GM19238 (cell line): Measurements from ENCODE around the gene COA7.

ENCODE experiments used
- DNase-seq: peaks from one replicate; pipeline ENCODE4 v3.0.0; 2011; ENCODE audit warnings: low spot score; ENCODE audit not compliant: insufficient read length

COA7 gene

DNA sequence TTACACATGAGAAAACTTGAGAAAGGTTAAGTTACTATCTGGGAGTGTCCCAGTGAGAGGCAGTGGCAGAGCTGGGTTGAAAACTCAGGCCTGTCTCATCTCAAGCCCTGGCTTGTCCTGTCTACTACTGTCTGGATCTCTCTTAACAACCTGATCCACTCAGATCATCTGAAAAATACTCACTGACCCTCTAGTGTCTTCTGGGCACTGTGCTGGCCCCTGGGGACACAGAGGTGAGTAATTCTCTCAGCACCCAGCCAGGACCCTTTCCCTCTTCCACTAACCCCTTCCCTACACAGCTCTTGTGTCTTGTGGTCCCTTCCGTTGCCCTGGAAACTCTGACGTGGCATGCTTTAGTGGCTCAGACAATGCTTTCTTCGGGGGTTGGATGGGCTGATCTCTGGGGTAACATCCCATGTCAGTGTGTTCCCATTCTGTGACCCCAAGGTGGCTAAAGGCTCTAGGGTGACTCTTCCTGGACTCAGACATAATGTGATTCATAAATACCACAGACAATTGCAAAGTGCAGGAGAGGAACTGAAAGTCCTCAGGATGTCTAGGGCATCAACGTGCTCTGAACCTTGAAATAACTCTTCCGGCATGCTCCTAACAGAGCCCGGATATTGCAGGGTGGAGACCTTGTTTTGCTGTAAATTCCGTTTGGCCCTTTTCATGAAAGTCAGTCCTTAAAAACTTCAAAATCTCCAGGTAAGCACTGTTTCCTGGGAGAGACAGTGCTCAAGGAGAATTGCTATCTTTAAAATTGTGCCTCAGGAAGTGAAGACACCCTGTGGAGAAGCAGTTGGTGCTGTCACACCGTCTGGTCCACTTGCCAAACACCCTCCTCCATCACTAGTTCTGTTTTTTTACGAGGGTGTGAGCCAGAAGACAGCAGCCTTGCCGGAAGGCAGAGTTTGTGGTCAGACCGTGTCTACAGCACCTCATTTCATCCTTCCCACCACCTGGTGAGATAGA lies 61.1 kb downstream of the COA7 start:
- peak; percentile 62 for DNase-seq

- no peak for DNase-seq
These were observed 62.6 kb downstream of the COA7 start for GRCh38 chr1:52635321-52636089.
